SH-SY5Y (cell line): Measurements from ENCODE around the gene CYB5A.

Experiments
- GATA2 ChIP-seq: IDR thresholded peaks from 2 replicates; pipeline ENCODE4 v1.6.1; 2011; ENCODE audit warnings: mild to moderate bottlenecking, low read depth, low read length
- GATA3 ChIP-seq: IDR thresholded peaks from 2 replicates; pipeline ENCODE4 v1.6.1; 2011; ENCODE audit warnings: low read depth, mild to moderate bottlenecking, low read length, moderate library complexity

GRCh38 chr18:74222710-74223494 lies 68.9 kb downstream of the CYB5A start:
- TF ChIP-seq GATA2, result no peak
- TF ChIP-seq GATA3, result no peak
